Mucosa of gallbladder (tissue), 1 donor: ENCODE data around the gene OR52D1. TPM values are rescaled to one million over a fixed set of nuclear protein-coding genes. Genes with fewer than 3 reads are reported as not detected.

Experiments
- DNase-seq: peaks from one replicate; pipeline ENCODE4 v3.0.0-alpha.2; 2020; ENCODE audit warnings: low spot score
- total RNA-seq: library from RNA; stranded (reverse); gene quantifications from one replicate; pipeline ENCODE4 v1.2.1, GENCODE V29; 2021
- donor health status: DM: no; HTN: no; CAD: no.

The OR52D1 gene
- total RNA-seq, 1 donor from 2014 or later: not detected

DNA sequence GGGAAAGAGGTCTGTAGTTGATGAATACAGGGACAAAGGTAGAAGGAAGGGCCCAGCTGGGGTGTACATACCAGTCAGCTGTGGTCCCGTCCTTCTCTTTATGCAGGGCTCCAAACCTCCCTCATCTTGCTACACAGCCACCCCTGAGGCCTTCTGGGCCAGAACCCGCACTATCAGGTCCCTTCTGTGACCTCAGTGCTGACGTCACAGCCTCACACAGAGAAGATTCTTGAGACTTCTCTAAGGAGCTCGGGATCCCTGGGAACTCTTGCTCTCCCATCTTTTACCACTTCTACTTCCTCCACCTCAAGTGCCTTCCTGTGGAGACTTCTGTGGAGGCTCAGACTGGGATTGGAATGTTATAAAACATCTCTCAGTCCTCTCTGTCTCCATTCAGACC lies 21.3 kb downstream of the OR52D1 start, which contains the start of gene UBQLN3:
UBQLN3 (minus strand) TSS at position 155 of the 400 bp plus-strand sequence. CDS start 399 bp downstream, outside the sequence.
- no peak for DNase-seq

DNA sequence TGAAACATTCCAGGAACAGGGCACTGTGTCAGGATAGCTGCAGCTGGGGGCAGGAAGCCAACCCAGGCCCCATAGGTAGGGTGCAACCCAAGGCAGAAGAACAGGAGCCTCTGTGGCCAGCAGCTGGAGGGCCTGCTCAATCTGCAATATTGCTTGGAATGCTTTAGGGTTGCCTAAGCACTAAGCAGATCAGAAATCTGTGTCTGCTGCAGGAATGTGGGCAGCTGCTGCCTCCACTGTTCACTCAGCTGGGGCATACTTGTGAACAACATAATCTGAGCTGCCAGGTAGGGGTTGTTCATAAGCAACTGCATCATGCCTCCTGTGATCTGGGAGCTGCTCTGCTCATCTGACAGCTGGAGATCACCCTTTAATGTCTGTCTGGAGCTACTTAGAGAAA lies 26.4 kb downstream of the OR52D1 start:
- DNase-seq: no peak

DNA sequence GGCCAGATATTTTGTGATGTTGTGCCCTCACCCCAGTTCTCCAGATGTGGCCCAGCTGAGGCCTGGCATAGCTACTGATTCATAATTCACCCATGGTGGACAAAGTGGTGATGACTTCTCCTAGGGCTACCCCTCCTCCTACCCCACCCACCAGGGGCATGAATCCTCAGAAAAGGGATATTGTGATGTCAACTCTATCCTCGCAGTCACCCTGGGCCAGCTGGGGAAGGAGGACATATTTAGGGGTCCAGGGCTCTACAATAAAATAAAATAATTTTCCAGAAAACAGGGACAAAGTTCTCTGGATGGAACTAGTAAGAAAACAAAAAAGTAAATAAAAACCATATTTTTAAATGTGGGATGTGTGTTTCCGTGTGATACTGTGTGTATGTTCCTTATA lies 28.1 kb downstream of the OR52D1 start, which contains the start of gene UBQLNL:
UBQLNL (minus strand) TSS at position 101 of the 400 bp plus-strand sequence. CDS start 258 bp downstream, outside the sequence.
- no peak for DNase-seq

DNA sequence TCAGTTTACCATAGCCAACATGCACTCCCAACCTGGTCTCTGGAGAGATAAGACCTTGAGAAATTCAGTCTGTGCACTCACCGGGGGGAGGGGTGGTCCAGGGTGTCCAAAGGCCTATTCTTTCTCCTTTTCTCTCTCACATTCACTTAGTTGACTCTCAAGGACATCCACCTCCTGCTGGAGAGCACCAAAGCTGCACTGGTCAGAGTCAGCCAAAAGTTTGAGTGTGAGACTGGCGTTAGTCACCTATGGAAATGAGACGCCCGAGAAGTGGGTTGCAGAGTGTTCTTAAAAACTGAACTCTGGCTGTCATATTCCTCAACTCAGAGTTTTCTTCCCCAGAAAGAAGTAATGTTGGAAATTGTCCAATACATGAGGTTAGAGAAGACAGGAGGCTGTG lies 33.1 kb downstream of the OR52D1 start:
- no peak for DNase-seq

GRCh38 chr11:5522308-5522707 lies 33.8 kb downstream of the OR52D1 start:
- DNase-seq: no peak

DNA sequence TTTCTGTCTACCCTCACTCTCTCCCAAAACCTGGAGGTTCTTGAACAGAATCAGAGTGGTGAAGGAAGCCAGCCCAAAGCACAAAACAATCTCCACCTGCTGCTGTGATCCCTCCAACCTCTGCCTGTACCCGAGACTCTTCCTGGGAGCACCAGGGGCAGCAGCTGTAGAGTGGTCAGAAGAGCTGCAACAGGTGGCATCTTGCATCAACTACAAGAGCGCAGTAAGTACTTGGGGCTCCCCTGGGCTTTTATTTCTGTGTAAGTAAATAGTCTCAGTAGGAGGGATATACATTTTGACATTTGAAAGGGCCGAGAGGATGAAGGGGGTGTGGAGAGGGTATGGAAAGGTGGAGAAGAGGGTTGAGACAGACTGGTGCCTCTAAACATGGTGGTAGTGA lies 36.3 kb downstream of the OR52D1 start:
- DNase-seq: no peak

- no peak for DNase-seq
Measured at GRCh38 chr11:5527716-5528115, 39.2 kb downstream of the OR52D1 start.

- DNase-seq: no peak
Measured at GRCh38 chr11:5528495-5528894, 40.0 kb downstream of the OR52D1 start.

GRCh38 chr11:5531053-5531831 lies 42.8 kb downstream of the OR52D1 start:
- DNase-seq: no peak

GRCh38 chr11:5534046-5534445 lies 45.6 kb downstream of the OR52D1 start:
- no peak for DNase-seq

- no peak for DNase-seq
Measured at GRCh38 chr11:5536482-5536881, 48.0 kb downstream of the OR52D1 start.

Other genes starting within 250 kb of the OR52D1 start
- gene HBG1, start 238.8 kb upstream of the OR52D1 start, total RNA-seq: 3.3 TPM
- gene HBG2, start 233.9 kb upstream of the OR52D1 start, total RNA-seq: 13.2 TPM
- 4.0 TPM for gene HBE1, start 218.7 kb upstream of the OR52D1 start, total RNA-seq
- 0.23 TPM for gene OR51B4, start 186.7 kb upstream of the OR52D1 start, total RNA-seq
- gene OR51B2, start 164.4 kb upstream of the OR52D1 start, total RNA-seq: not detected
- gene OR51B5, start 145.2 kb upstream of the OR52D1 start, total RNA-seq: 0.37 TPM
- gene OR51B6, start 137.2 kb upstream of the OR52D1 start, total RNA-seq: not detected
- not detected for gene OR51M1, start 104.9 kb upstream of the OR52D1 start, total RNA-seq
- gene OR51Q1, start 66.6 kb upstream of the OR52D1 start, total RNA-seq: not detected
- 0.23 TPM for gene OR51I1, start 47.2 kb upstream of the OR52D1 start, total RNA-seq
- gene OR51I2, start 39.4 kb upstream of the OR52D1 start, total RNA-seq: not detected
- gene UBQLN3, start 21.3 kb downstream of the OR52D1 start, total RNA-seq: 0.26 TPM
- 0.69 TPM for gene UBQLNL, start 28.0 kb downstream of the OR52D1 start, total RNA-seq
- gene OR52H1, start 59.9 kb downstream of the OR52D1 start, total RNA-seq: not detected
- gene OR52B6, start 92.2 kb downstream of the OR52D1 start, total RNA-seq: not detected
- gene TRIM6, start 108.0 kb downstream of the OR52D1 start, total RNA-seq: 2.1 TPM
- gene TRIM34, start 136.3 kb downstream of the OR52D1 start, total RNA-seq: 8.6 TPM
- gene TRIM5, start 196.4 kb downstream of the OR52D1 start, total RNA-seq: 39.8 TPM
- 43.9 TPM for gene TRIM22, start 201.1 kb downstream of the OR52D1 start, total RNA-seq
- gene OR56B1, start 247.8 kb downstream of the OR52D1 start, total RNA-seq: not detected